GM19035 (cell line): ENCODE results near the gene ASTE1.
"Not testable (repeated sequence)": the region's sequence is repeated elsewhere in the genome, so short reads cannot be mapped to it uniquely, and the experiment has no call there.

ENCODE experiments used
- ATAC-seq: cut with Tn5 transposase; IDR thresholded peaks from one replicate; pipeline ENCODE4 v1.9.1; 2021; ENCODE audit not compliant: unreplicated experiment

The ASTE1 gene, protein sequence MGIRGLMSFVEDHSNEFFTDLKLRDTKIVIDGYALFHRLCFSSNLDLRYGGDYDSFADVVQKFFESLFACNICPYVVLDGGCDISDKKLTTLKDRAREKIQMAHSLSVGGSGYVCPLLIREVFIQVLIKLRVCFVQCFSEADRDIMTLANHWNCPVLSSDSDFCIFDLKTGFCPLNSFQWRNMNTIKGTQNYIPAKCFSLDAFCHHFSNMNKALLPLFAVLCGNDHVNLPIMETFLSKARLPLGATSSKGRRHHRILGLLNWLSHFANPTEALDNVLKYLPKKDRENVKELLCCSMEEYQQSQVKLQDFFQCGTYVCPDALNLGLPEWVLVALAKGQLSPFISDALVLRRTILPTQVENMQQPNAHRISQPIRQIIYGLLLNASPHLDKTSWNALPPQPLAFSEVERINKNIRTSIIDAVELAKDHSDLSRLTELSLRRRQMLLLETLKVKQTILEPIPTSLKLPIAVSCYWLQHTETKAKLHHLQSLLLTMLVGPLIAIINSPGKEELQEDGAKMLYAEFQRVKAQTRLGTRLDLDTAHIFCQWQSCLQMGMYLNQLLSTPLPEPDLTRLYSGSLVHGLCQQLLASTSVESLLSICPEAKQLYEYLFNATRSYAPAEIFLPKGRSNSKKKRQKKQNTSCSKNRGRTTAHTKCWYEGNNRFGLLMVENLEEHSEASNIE

DNA sequence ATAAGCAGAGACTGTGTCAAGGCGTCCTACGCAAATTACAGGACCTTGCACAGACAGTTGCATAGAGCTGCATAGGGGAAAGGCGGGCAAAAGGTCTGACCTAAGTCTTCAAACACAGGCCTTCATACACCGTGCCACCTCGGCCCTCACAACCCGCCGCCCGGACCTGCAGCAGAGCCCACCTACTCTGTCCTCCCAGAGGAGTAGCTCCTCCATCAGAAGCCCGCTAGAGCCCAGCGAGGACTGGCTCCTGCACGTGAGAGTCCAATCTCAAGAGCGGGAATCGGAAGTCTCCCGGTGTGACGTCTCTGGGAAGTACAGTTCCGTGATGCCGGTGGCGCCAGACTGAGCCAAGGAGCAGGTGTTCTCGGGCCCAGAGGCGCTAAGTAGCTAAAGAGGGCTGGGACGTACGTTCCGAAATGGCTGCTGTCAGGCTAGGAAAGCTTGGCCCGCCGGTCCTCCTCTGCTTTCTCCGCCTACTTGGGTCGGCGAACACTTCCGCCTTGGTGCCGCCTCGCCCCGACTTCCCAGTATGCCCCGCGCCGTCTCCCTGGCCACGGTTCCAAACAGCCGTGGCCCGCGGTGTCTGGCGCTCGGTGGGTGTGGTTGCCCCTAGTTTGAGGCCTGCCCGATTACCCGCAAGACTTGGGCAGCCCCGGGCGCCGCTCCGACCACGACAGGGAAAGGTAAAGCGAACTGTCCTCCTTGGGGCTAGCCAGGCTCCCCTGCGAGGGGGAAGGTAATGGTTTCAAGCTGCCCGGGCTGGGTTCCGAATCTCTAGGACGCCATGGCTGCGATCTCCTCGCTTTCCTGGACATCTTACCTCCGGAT lies at the start of gene ASTE1, which contains the start of gene NEK11:
TSS of gene ASTE1 (minus strand) at position 505 of the 831 bp plus-strand sequence. CDS start 1,519 bp downstream, outside the sequence.
TSS of gene NEK11 (plus strand) at position 557 of the 831 bp plus-strand sequence. CDS start 2,832 bp downstream, outside the sequence.
- peak; percentile 99 for ATAC-seq

DNA sequence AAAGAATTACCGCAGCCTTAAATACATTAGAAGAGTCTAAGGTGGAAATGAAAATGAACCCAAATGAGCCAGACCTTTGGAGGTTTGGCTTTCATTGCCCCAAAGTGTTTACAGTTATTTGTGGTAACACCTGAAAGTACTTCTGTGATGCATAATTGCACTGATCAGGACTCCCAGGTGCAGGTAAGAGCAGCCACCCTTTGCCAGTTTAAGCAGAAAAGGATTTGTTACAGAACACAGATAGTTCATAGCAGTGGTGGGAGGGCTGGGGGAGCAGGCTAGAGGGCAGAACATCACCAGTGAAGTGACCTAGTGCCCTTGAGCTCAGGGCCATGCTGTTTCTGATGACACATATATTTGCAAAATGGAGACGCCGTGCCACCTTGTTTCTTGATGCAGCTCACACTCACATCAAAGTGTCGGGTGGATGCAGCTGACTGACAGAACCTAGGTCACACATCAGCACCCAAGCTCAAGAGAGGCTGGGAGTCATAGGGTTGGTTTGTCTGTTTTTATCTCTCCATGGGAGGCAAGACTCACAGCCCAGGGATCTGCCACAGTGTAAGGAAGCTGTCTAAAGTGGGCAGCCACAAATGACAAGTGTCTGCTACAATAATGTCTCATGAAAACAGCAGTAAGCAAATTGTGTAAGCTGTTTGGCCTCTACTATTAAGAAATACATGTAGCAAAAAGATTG lies 49.2 kb upstream of the ASTE1 start:
- ATAC-seq: no peak

DNA sequence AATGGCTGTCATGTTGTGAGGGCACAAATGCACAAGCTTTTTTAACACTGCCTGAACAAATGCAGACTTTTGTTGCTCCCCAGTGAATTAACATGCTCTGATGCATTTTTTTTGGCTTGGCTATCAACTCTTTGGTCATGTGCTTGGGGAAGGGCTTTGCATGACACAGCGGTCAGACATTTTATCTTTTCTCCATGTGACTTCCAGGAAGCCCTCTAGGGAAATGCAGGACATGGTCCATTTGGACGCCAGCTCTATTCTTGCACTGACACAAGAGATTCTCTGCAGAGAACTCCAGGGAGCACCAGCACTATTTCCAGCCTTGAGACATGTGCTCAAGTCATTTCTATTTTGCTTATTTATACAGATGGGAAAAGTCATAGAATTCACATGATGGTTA lies 46.2 kb upstream of the ASTE1 start:
- ATAC-seq: no peak

DNA sequence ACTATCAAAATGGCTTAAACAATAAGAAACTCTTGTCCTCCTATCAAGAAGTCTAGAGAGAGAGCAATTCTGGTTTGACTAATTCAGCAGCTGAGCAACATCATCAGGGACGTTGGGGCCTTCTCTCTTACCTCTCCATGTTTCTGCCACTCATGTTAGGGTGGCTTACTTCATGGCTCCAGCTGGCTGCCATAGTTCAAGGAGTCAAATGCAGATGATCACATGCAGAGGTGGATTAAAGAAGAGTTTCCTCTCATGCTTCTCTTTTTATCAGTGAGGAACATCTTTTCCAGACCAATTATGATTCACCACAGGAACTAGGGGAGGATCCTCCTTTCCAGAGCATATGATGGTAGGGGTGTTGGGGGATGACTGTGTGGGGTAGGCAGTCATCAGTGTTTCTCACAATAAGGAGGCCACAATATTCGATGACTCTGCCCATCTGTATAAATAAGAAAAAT lies 45.5 kb upstream of the ASTE1 start:
- ATAC-seq: no peak

DNA sequence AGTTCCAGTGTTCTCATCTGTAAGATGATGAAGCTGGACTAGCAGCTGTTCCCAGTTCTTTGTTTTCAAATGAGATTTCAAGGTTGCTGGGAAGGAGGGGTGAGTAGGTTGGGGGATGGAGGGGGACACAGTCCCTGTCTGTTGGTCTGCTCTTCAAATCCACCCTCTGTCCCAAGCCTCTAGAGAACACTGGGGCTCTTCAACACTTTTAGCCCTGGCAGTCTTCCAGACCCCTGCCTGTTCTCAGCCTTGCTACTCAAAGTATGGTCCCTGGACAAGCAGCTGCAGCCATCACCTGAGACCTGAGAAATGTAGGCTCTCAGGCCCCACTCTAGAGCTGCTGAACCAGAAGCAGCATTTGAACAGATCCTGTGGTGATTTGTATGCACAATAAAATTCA lies 41.4 kb upstream of the ASTE1 start:
- no peak for ATAC-seq

DNA sequence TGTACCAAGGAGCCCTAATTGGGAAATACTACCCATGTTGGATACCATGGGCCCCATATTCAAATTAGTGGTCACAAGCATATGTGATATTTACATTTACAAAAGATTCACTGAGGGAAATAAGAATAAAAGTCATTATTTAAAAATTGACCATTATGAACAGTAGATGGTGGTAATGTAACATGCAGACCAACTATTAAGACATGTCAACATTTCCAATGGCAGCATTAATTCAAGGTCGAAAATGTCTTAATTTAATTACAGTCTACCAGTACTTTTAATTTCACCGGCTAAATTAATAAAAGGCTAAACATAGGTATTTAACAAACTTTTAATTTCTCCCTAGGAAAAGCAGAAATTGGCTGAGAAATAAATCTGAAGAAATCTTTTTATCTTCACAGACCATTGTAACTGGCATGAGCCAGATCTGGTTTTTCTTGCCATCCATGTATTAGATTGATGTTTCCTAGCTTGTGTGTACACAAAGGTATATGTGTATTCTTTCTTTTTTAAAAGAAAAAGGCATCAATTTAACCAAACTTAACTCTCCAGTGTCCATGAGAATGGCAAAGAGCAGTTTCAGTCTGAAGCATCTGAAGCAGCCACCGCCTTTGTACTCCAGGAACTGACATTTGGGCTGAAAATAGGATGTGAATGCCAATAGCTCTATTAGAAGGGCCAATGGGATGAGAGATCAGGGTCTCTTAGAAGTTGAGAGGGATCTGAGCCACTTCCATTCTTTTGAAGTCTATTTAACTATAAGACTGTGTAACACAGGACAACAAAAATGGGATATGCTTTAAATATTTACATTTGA lies 26.6 kb upstream of the ASTE1 start:
- ATAC-seq: no peak

DNA sequence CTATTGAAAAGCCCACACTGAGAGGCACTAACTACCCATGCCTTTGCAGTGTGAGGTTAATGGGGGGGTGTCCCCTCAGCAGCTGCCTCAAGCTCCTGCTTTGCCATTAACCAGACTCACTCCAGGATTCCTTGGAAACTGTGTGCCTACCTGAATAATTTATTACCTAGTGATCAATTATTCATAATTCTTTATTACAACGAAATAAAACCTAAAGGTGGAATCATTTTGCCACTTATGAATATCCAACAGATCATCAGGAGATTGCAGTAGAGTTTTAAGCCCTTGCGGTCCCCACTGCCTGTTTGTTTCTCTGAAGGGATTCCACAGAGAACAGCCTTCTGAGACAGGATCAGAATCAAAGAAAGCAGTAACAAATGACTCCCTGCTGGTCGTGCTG lies 23.4 kb upstream of the ASTE1 start:
- no peak for ATAC-seq

DNA sequence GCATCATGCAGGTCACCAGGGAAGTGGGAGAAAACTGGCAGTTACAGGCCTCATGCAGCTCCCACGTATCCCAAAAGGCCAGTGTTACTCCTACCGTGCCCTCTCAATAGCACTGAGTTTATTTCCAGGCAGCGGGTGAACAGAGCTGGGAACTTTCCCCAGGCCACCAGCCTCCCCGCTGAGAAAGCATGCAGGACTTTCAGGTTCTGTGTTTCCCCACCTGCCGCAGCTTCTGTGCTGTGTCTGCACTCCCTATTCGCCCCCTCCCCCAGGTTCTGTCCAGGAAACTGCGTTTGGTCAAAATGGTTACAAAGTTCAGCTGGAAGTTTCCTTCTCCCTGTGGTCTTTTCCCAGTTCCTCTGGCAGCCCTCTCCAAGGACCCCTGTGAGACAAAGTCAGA lies 21.4 kb upstream of the ASTE1 start:
- ATAC-seq: no peak

DNA sequence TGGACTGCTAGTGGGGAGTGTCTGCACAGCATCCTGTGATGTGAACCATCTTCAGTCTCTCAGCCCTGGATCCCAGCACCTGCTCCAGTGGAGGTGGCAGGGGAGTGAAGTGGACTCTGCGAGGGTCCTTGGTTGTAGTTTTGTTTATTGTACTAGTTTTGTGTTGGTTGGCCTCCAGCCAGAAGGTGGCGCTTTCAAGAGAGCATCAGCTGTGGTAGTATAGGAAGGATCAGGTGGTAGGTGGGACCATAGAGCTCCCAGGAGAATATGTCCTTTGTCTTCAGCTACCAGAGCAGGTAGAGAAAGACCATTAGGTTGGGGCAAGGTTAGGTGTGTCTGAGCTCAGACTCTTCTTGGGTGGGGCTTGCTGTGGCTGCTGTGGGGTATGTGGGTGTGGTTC lies 21.0 kb upstream of the ASTE1 start:
- no peak for ATAC-seq

DNA sequence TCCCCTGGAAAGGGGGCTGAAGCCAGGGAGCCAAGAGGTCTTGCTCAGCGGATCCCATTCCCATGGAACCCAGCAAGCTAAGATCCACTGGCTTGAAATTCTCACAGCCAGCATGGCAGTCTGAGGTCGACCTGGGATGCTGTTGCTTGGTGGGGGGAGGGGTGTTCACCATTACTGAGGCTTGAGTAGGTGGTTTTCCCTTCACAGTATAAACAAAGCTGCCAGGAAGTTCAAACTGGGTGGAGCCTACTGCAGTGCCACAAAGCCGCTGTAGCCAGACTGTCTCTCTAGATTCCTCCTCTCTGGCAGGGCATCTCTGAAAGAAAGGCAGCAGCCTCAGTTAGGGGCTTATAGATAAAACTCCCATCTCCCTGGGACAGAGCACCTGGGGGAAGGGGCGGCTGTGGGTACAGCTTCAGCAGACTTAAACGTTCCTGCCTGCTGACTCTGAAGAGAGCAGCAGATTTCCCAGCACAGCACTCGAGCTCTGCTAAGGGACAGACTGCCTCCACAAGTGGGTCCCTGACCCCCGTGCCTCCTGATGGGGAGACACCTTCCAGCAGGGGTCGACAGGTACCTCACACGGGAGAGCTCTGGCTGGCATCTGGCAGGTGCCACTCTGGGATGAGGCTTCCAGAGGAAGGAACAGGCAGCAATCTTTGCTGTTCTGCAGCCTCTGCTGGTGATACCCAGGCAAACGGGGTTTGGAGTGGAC lies 15.8 kb upstream of the ASTE1 start:
- ATAC-seq: not testable (repeated sequence)

DNA sequence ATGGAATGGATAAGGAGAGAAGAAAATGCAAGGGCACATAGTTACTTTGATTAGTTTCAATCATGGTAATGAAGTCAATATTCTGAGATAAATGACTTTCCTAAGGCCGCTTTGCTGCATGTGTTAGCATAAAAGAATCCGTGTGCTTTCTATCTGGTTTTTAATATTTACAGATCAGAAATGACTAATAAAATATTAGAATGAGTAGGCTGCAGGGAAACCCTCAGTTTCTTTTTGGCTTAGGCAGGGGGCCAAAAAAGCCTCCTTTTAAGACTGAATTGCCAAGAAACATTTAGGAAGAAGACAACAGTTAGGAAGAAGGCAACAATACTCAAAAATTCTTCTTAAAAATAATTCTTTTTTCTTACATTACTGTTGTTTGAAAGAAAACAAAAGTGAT lies 11.7 kb upstream of the ASTE1 start:
- ATAC-seq: no peak

DNA sequence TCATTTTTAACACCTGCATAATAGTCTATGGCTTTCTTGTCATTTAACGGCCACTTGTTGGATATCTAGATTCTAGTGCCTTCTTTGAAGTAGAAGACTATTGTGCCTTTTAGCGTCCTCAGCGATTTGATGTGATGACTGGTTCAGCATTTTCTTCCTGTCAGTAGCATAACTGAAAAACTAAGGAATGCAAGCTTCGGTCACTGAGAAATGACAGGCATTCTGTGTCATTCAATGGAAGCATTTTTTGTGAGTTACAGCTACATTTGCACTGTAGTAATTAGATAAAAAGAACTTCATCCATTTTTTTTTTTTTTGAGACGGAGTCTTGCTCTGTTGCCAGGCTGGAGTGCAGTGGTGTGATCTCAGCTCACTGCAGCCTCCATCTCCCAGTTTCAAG lies 10.4 kb upstream of the ASTE1 start:
- no peak for ATAC-seq

DNA sequence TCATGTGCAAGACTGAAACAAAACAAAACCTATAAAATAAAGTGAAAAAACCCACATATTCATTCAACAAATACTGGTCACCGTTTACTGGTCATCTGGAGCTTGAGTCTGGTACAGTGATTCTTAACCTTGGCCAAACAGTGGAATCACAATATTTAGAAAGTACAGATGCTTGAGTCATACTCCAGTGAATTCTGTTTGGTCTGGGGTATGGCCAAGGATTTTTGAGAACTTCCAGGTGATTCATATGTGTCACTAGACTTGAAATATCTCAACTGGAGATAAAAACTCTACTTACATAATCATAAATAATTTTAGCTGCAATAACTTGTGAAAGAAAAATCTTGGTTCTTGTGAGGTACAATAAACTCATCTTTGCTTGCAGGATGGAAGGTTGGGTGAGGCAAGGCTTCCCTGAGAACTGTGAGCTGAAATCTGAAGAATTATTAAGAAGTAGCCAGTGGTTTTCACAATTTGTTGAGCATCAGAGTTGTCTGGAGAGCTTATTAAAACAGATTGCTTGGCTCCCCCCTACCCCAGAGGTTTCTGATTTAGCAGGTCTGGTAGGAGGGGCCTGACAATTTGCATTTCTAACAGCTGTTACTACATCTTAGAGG lies 9.7 kb upstream of the ASTE1 start:
- ATAC-seq: no peak

DNA sequence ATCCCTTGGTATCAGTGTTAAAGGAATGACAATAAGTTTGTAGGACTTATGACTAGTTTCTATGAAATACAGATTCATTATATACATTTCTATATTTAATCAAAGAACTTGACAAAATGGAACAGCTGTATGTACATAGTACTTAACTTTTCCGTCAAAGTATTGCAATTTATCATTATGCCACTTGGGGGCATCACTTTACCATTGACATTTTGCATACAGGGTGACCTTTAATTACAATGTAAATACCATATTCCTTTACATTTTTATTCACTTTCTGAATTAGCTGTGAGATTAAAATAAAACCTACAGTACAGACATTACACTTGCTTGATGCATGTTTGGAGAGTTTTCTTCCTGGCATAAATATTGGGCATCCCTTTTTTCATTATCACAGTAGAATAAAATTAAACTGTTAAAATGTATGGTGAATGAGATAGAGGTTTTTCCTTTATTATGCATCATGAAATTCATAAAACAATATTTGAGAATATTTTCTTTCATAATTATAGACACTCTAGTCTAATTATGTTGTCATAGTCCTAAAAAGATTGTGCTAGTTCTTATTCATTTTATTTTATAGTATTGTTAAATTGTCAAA lies 7.0 kb upstream of the ASTE1 start:
- ATAC-seq: peak; percentile 65

DNA sequence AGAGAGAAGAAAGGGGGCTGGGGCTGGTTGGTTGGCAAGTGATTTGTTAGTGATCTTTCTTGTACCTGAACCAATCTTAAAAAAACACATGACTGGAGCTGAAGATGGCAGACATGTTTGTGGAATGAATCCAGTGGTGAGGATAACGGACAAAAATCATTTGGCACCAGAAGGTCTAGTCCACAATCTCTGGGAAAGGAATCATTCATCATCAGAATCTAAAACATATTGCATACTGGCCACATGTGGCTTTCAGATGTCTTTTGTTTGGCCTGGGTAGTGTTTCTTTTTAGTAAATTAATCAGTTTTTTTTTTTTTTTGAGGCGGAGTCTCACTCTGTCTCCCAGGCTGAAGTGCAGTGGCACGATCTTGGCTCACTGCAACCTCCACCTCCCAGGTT lies 5.0 kb upstream of the ASTE1 start:
- no peak for ATAC-seq

DNA sequence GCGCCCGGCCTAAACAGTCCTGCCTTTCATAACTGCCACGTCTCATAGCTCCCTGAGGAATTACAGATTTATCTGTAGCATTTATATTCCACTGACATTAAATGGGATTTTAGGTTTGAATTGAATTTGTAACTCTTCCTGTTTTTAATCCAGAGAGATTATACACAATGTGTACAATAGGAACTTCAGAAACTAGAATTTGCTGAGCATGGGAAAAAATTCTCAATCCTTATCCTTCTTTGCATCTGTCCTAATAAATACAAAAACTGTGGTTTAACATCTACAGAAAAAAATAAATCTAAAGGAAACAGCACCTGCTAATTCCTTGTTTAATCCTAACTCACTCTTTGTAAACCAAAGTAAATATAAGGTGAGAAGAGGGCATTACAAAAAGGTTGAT lies 2.2 kb upstream of the ASTE1 start:
- ATAC-seq: no peak

DNA sequence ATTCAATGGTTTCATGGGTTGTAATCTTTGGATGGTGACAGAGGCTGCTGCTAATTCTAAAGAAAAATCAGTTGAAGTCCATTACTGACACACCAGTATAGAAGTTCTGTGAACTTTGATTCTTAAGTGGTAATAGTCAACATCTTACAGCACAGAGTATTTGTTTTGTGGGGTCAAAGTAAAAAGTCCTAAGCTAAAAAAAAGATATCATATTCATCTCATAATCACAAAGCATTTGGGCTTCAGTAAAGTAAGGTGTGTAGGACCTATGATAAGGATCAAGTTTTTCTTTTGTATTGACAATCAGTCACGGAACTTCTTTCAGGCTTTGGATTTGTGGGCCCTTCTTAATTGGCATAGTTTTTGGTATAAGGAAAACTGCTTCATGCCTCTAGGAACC lies 1.1 kb downstream of the ASTE1 start:
- ATAC-seq: no peak

DNA sequence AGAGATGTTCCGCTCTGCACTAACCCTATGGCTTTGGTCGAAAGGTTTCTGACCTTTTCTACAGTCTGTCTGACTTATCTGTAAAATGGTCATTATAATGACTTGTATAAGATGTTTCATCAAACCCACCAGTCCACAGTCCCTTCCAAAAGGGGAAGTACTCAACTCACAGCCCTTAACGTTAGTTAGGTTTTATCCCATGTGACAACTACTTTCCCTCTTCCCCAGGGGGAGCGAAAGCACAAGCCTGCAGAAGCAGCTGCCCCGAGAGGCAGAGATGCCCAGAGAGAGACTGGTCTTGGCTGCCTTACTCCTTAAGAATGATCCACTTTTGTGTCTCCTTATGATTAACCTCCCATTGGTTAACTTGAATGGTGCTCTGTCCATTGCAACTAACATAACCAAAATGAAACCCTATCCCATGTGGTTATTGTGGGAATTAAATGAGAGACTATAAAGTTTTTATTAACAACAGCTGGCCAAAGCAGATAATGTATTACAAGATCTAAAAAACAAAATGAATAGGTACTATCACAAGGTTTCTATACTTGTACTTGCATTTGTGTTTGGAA lies 6.4 kb downstream of the ASTE1 start:
- ATAC-seq: no peak
